GM12874 (cell line): ENCODE measurements around the gene FDX2.

Experiments used
- TF ChIP-seq, protein P1 (sequence below): IDR thresholded peaks from 2 replicates; pipeline ENCODE4 v1.5.1; 2011; ENCODE audit warnings: low read depth, mild to moderate bottlenecking, control low read depth, low read length, moderate library complexity; ENCODE audit not compliant: insufficient read depth

The FDX2 gene

DNA sequence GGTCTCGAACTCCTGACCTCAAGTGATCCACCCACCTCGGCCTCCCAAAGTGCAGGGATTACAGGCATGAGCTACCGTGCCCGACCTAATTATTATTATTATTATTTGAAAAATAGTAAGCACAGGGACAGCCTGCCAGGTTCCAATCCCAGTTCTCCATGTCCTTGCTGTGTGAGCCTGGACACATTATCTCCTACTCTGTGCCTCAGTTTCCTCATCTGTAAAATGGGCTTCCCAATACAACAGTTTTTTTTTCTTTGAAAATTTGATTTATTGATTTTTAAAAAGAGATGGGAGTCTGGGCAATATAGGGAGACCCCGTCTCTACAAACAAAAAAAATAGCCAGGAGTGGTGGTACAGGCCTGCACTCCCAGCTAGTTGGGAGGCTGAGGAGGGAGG is 9.5 kb downstream of the FDX2 start:
- TF ChIP-seq, protein P1, sequence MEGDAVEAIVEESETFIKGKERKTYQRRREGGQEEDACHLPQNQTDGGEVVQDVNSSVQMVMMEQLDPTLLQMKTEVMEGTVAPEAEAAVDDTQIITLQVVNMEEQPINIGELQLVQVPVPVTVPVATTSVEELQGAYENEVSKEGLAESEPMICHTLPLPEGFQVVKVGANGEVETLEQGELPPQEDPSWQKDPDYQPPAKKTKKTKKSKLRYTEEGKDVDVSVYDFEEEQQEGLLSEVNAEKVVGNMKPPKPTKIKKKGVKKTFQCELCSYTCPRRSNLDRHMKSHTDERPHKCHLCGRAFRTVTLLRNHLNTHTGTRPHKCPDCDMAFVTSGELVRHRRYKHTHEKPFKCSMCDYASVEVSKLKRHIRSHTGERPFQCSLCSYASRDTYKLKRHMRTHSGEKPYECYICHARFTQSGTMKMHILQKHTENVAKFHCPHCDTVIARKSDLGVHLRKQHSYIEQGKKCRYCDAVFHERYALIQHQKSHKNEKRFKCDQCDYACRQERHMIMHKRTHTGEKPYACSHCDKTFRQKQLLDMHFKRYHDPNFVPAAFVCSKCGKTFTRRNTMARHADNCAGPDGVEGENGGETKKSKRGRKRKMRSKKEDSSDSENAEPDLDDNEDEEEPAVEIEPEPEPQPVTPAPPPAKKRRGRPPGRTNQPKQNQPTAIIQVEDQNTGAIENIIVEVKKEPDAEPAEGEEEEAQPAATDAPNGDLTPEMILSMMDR, result no peak

DNA sequence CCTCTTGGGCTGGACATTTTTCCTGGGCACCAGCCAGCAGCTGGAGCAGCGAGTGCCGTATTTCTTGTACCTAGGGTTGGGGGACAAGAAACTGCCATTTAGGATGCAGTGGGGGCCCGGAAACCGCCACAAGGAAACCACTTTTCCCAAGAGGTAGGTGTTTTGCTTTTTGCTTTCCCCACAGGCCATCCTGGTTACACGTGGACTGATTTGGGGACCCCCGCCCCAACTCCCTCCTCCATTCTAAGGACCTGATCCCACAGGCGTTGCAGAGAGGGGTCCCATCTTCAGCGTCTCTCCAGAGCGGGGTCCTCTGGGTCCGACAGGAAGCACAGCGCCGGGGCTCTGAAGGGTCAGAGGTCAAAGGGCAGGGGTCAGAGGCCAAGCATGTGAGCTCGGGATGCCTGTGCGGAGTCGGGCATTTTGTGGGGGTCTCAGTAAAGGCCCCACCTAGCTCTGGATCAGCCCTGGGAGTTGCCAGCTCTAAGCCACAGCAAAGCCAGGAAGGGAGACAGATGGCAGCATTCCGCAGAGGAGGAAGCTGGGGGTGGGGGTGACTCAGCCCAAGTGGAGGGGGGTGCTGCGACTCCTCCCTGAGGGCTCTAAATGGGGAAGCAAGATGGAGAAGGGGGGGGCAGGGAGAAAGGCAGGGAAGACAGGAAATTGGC is 10.5 kb downstream of the FDX2 start:
- TF ChIP-seq, protein P1, result no peak

DNA sequence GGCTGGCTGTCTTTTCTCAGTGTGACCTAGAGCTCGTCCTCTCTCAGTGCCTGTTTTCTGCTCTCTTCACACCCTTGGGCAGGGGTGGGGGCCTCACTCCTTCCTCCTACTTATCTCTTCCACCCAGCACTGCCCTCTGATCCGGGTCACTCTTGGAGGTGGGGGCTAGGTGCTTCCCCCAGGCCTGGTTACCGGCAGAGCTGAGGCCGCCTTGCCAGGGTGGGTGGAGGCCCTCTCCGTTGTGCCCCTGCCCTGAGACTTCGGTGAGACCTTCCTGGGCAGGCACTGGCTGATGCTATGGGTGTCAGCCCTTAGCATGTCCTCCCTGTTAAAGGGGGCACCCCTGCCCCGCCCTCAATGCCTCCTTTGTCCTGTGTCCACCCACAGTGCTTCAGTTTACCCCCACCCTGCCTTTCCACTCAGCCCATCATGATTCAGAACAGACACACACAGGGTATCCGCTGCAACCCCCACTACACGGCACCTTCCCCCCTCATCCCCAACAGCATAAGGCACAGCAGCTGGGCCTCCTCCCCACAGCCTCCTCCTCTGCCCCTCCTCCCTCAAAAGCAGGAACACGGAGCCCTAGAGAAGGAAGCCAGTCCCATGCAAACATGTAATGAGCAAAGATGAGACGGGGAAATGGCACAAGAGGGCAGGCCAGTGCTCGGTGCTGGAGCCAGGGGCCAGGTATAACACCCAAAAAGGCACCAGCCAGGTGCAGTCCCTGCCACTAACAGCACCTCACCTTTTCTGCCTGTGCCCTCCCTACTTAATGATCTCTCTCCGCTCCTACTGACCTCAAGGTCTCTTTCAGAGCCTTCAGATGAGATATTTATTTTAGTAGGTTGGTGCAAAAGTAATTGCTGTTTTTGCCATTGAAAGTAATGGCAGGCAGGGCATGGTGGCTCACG is 16.0 kb downstream of the FDX2 start:
- TF ChIP-seq, protein P1, result no peak

DNA sequence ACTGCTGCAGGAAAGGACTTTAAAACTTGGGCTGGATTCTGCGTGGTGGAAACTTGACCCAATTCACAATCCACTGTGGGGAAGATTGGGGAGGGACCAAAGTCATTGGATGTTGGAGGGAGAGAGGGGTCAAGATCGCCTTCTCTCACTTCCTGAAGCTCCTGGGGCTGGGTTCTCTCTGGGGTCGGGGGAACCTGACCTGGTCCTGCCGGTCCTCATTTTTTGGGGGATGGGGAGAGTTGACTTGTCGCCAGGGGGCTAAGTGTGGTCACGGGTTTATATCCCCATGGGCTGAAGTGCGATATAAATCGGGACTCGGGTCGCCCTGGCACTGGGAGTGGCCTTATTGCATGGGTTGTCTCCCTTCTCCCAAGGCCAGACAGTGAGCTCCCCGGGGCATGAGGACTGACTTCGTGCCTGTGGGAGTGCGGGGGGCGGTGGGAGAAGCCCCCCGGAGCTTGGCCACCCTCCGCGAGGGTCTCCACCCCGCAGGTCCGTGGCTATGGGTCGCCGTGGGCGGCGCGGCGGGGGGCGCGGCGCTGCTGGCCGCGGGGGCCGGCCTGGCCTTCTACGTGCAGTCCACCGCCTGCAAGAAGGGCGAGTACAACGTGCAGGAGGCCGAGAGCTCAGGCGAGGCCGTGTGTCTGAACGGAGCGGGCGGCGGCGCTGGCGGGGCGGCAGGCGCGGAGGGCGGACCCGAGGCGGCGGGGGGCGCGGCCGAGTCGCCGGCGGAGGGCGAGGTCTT is 19.8 kb downstream of the FDX2 start:
- TF ChIP-seq, protein P1, result no peak

DNA sequence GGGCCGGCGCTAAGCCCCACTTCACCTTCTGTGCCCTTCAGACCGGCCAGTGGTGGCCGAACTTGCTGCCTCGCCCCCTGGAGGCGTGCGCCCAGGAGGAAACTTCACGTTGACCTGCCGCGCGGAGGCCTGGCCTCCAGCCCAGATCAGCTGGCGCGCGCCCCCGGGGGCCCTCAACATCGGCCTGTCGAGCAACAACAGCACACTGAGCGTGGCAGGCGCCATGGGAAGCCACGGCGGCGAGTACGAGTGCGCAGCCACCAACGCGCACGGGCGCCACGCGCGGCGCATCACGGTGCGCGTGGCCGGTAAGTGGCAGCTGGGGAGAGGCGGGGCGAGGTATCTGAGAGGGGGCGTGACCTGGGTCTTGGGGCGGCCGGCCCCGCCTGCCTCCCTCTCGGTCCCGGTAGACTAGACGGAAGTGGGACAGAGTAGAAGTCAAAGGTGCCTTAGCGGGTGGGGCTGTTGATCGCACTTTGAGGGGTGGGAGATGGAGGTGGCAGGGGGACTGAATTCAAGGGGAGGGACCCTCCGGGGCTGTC is 20.4 kb downstream of the FDX2 start:
- TF ChIP-seq, protein P1, result peak; percentile 36

DNA sequence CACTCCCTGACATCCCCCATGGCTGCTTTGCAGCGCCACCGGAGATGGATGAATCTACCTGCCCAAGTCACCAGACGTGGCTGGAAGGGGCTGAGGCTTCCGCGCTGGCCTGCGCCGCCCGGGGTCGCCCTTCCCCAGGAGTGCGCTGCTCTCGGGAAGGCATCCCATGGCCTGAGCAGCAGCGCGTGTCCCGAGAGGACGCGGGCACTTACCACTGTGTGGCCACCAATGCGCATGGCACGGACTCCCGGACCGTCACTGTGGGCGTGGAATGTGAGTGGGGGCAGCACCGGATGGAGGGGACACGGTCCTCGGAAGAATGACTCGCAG is 21.5 kb downstream of the FDX2 start:
- TF ChIP-seq, protein P1, result no peak
